ENCODE data around the gene KCNJ10. TPM values are rescaled to one million over a fixed set of nuclear protein-coding genes. Genes with fewer than 3 reads are reported as not detected.

Gene KCNJ10
- total and polyA plus RNA-seq, 2 of the 13 experiments (the other 11 are each of a cell fraction or from before 2014, with no cell fraction given) = 4.4 to 10.3 TPM

DNA sequence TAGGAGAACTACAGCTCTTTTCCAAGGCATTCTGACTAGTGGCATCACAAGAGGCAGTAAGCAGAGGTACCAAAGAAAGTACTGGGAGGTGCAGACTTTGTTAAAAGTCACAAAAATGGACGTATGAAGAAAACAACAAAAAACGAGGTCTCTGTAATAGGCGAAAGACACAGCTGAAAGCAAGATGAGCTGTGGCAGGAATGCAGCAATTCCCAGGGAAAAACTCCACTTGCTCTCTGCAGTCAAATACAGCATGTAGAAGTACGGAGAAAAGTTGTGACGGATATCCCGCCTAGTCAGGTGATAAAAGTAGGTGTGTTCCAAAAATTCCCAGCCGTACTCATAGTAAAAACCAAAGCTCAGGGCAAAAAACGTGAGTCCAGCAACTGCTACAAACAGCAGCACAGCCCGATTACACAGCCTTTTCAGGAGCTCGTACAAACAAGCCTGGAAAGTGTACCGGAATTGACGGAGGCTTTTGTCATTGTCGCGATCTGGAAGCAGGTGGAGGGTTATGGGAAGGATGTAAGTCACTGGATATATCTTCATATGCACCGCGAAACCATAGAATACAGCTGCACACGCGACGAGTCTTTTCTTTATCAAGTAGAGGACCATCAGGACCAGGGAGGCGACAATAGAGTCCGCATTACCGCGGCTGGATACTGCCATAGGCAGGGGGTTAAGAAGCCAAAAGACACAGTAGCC, 39.1 kb downstream of the KCNJ10 start (continued):
- TF ChIP-seq ZNF20 (CRISPR knock-in tag; IDR thresholded peaks at IDR 0.05) = no peak
- TF ChIP-seq ZNF816 (CRISPR knock-in tag; IDR thresholded peaks at IDR 0.05; ENCODE audit: borderline replicate concordance) = no peak
- no peak for TF ChIP-seq GABPA (IDR thresholded peaks at IDR 0.05; ENCODE audit: low read depth, low read length)
- TF ChIP-seq GABPA (CRISPR knock-in tag; IDR thresholded peaks at IDR 0.05; ENCODE audit: low read depth) = peak; percentile 28; the same call in 1 of the 2 replicates

DNA sequence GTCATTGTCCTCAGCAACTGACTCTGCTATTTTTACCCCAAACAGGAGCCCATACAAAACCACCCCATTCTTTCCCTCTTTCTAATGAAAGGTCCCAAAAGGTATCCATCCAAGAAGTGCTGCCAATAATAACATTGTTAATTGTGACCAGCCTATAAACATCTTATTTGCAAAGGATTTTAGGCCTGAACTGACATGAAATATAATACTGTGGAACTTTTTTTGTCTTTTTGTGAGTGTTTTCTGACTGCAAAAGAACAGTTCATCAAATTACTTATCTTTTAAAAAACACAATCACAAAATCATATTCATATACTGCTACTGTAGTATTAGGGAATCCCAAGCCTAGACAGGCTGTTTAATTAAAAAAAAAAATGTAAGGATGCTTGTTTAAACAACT, 41.5 kb downstream of the KCNJ10 start:
- no peak overlapping the region for H3K4me2 ChIP-seq (ENCODE audit: low read depth, low read length)
- H3K9me3 ChIP-seq (ENCODE audit: low read length) = no peaks in the 10 kb centered on the region
- no peak overlapping the region for H3K4me3 ChIP-seq (replicated peaks in 1 of 3; ENCODE audit: insufficient read depth in 1 of 3, low read depth in 2 of 3, low read length in 3 of 3)
- TF ChIP-seq ZNF777 (CRISPR knock-in tag; IDR thresholded peaks at IDR 0.05) = no peak
- TF ChIP-seq ZNF775 (CRISPR knock-in tag; IDR thresholded peaks at IDR 0.05; ENCODE audit: borderline replicate concordance) = no peak
- no peak for TF ChIP-seq ZNF850 (CRISPR knock-in tag; conservative IDR thresholded peaks at IDR 0.05)
- no peak for TF ChIP-seq CHD2 (IDR thresholded peaks at IDR 0.05; ENCODE audit: low read depth, low read length)
- TF ChIP-seq, protein P1, sequence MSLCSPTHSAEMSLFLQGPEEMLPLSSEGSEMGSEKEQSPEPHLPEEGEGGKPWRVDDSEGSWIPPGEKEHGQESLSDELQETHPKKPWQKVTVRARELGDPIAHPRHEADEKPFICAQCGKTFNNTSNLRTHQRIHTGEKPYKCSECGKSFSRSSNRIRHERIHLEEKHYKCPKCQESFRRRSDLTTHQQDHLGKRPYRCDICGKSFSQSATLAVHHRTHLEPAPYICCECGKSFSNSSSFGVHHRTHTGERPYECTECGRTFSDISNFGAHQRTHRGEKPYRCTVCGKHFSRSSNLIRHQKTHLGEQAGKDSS (CRISPR knock-in tag; IDR thresholded peaks at IDR 0.05; ENCODE audit: borderline replicate concordance, low read depth) = no peak
- TF ChIP-seq, protein P2, sequence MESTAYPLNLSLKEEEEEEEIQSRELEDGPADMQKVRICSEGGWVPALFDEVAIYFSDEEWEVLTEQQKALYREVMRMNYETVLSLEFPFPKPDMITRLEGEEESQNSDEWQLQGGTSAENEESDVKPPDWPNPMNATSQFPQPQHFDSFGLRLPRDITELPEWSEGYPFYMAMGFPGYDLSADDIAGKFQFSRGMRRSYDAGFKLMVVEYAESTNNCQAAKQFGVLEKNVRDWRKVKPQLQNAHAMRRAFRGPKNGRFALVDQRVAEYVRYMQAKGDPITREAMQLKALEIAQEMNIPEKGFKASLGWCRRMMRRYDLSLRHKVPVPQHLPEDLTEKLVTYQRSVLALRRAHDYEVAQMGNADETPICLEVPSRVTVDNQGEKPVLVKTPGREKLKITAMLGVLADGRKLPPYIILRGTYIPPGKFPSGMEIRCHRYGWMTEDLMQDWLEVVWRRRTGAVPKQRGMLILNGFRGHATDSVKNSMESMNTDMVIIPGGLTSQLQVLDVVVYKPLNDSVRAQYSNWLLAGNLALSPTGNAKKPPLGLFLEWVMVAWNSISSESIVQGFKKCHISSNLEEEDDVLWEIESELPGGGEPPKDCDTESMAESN (CRISPR knock-in tag; conservative IDR thresholded peaks at IDR 0.05) = no peak
- TF ChIP-seq, protein P3, sequence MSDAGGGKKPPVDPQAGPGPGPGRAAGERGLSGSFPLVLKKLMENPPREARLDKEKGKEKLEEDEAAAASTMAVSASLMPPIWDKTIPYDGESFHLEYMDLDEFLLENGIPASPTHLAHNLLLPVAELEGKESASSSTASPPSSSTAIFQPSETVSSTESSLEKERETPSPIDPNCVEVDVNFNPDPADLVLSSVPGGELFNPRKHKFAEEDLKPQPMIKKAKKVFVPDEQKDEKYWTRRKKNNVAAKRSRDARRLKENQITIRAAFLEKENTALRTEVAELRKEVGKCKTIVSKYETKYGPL (CRISPR knock-in tag; IDR thresholded peaks at IDR 0.05) = no peak
- TF ChIP-seq MLLT10 (CRISPR knock-in tag; IDR thresholded peaks at IDR 0.05) = no peak
- TF ChIP-seq, protein P4, sequence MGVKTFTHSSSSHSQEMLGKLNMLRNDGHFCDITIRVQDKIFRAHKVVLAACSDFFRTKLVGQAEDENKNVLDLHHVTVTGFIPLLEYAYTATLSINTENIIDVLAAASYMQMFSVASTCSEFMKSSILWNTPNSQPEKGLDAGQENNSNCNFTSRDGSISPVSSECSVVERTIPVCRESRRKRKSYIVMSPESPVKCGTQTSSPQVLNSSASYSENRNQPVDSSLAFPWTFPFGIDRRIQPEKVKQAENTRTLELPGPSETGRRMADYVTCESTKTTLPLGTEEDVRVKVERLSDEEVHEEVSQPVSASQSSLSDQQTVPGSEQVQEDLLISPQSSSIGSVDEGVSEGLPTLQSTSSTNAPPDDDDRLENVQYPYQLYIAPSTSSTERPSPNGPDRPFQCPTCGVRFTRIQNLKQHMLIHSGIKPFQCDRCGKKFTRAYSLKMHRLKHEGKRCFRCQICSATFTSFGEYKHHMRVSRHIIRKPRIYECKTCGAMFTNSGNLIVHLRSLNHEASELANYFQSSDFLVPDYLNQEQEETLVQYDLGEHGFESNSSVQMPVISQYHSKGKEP (CRISPR knock-in tag; IDR thresholded peaks at IDR 0.05) = no peak
- no peak for TF ChIP-seq ZFP82 (CRISPR knock-in tag; IDR thresholded peaks at IDR 0.05; ENCODE audit: borderline replicate concordance)
- FAIRE-seq (no peak), ATAC-seq (no peak), DNase-seq (ENCODE audit: low spot score) (no peak)
- intact Hi-C loops (cut with micrococcal nuclease; ENCODE audit: unreplicated experiment) (no loop called here), in situ Hi-C loops (cut with HindIII; ENCODE audit: extremely low pct_ligation_motif_present, low pct_unique_long_range_greater_than_20kb) (no loop called here)
- peaks cover 28% of the 10 kb centered on the region for H3K4me1 ChIP-seq (ENCODE audit: insufficient read depth, low read length)
- BruUV-seq (replicated peaks) = no TSS peak
- H4K20me1 ChIP-seq (ENCODE audit: insufficient read depth, low read length) = no peaks in the 10 kb centered on the region
- no peak overlapping the region for H2AFZ ChIP-seq (ENCODE audit: low read length)
- H3K9ac ChIP-seq (ENCODE audit: insufficient read depth, low read depth, low read length) = no peak overlapping the region
- POLR2A ChIA-PET = no interaction called here
- H3K27me3 ChIP-seq (ENCODE audit: control insufficient read depth in 1 of 2, insufficient read depth in 2 of 2, low read length in 2 of 2) = no peaks in the 10 kb centered on the region; a peak in 2 of 5 replicates
- H3K27ac ChIP-seq (ENCODE audit: extremely low read length, insufficient read depth, low read length) = no peak overlapping the region
- H3K36me3 ChIP-seq (replicated peaks in 1 of 2; ENCODE audit: control insufficient read depth in 1 of 2, insufficient read depth in 2 of 2, low read length in 2 of 2) = no peaks in the 10 kb centered on the region
- CTCF ChIA-PET (ENCODE audit: low intra/inter-chr PET ratio, low total read pairs) = no interaction called here
- peaks cover 21% of the 10 kb centered on the region for H3K79me2 ChIP-seq (ENCODE audit: insufficient read depth, low read length)

All from HepG2 (cell line).